DMS153 treated with DMSO at 0.1 percent for 48 hours (cell line): ENCODE results near the gene LCAT.
"Not testable (repeated sequence)": the region's sequence is repeated elsewhere in the genome, so short reads cannot be mapped to it uniquely, and the experiment has no call there.

Experiments
- DNase-seq: peaks from one replicate; lab custom pipeline; 2025; ENCODE audit not compliant: unreplicated experiment; lab: John Stamatoyannopoulos, UW

Gene LCAT

GRCh38 chr16:67948015-67948414 lies 4.1 kb upstream of the LCAT start:
- DNase-seq = no peak

- DNase-seq = no peak
These were observed 3.1 kb upstream of the LCAT start for GRCh38 chr16:67946966-67947558.

- DNase-seq = no peak
These were observed 2.2 kb upstream of the LCAT start for GRCh38 chr16:67946128-67946569.

DNA sequence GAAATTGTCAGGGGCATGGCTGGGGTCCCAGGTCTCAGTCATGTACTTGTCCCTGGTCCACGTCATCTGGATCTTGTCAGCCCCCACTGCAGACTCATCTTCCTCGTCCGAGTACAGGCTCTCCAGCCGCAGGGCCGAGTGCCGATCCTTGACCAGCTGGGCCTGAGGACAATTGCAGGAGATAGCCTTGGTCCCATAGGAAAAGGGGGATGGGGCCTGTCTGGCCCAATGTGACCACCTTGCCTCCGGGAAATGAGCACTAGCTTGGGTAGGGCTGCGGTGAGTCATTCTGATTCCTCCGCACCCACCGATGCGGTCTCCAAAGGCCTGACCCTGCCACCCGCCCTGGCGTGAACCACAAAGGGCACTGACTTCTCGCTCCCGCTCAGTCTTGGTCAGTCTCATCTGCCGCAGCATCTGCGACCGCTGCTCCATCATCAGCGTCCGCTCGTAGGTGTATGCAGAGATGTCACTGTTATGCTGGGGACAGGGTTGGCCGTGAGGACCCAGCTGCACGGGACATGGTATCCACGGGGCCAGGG lies 1.5 kb upstream of the LCAT start:
- no peak for DNase-seq

DNA sequence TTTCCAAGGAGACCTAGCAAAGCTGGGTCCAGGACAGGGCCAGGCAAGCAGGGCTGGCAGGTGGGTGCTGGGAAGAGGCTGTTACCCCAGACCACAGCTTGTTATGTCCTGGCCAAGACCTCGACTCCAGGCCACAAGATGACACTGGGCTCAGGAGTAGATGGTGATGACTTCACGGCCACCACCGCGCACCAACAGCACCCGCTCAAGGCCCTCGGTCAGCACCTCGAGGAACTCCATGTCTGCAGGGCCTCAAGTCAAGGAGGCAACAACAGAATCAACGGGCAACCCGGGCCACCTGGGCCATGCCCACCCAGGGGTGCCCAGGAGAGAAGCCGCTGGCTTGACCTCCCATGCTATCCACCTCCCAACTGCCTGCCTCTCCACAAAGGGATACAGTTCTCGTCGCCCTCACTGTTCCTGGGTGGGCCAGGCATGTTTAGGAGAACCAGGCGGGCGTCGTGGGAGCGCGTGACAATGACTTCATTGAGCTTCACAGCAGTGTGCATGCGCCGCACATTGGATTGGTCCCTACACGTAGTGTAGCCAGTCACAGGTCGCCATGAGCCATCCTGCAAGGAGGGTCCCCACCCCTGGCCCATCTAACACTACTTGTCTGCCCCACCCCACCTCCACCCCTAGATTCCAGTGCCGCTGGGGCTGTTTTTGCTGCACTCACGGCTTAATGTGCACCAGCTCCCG lies 921 bp upstream of the LCAT start:
- DNase-seq = no peak

DNA sequence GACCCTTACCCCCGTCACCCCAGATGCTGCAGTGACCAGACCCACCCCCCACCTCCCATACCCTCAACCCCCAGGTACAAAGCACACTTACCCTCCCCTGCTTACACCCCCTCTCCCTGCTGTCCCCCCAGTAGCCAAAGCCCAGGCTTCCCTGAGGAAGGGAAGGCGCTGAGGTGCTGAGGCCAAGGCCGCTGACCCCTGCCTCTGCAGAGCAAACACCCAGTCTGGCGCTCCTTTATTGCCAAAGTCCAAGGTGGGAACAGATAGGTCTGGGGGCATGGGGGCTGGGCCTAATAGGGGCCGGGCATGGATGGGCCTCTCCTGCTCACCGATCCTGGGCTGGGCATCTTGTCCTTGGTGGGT lies 683 bp downstream of the LCAT start:
- no peak for DNase-seq

DNA sequence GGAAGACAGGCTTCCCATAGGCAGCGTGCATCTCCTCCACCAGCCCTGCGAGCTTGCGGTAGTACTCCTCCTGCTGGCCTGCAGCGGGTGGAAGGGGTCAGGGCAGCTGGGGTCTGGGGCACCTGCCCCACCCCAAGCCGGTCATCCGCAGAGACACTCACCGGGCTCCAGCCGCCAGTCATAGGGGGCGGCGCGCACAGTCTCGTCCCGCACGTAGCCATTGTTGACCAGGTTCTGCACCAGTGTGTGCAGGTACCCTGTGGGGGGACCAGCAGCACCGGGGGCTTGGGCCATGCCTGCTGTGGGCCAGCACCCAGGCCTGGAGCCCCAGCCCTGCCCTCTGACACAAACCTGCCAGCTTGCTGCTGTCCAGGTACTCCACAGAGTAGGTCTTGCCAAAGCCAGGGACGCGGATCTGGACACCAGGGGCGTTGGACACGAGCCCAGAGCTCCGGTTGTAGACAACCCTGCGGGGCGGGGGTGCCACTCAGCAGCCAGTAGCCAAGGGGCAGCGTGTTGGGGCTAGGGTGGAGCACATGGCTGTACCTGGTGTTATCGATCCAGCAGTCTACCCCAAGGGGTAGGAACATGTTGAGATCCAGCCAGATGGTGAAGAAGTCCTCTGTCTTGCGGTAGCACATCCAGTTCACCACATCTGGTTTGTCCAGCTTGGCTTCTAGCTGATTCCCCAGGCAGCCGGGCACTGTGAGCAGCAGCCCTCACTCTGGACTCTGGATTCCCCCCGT lies 1.2 kb downstream of the LCAT start:
- no peak for DNase-seq

GRCh38 chr16:67942200-67942509 lies 1.8 kb downstream of the LCAT start:
- DNase-seq = no peak

DNA sequence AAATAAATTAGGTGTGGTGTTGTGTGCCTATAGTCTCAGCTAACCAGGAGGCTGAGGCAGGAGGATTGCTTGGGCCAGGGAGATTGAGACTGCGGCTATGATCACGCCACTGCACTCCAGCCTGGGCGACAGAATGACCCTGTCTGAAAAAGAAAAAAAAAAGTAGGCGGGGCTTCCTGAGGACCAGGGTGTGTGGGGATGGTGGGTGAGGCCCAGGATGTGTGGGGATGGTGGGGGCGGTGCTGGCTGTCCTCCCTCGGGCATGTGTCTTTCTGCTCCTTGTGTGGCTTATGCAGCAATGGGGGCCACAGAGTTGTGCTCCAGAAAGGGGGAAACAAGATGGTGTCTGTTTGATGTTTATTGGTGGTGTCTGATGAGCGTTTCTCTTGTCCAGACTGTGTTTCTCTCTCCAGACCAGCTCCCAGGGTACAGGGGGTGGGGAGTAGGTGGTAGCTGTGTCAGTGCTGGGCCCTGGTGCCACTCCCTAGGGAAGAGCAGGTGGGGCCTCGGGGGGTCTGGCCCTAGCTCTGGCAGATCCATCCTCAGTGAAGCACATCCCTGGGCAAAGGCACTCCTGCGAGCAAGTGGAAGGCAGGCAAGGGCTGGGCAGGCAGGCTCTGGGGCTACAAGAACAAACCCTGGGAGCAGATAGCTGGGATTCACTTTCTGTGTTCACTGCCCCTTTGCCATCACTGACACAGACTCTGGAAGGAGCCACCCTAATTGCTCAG lies 2.3 kb downstream of the LCAT start:
- no peak for DNase-seq

DNA sequence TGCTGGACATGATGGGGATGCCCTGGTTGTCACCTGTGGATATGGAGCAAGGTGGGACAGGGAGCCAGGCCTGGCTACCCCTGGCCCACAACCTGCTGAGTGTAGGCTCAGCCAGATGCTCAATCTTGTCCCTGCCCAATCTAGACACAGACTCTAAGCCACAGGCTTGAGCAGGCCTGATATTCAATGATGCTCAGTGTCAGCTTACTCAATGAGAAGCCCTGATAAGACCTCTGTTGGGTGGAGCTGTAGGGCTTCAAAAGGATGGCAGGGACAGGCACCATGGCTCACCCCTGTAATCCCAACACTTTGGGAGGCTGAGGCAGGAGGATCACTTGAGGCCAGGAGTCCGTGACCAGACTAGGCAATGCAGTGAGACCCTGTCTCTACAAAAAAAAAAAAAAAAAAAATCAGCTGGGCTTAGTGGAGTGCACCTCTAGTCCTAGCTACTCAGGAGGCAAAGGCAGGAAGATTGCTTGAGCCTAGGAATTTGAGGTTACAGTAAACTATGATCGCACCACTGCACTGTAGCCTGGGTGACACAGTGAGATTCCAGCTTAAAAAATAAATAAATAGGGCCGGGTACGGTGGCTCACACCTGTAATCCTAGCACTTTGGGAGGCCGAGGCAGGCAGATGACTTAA lies 3.4 kb downstream of the LCAT start:
- no peak for DNase-seq

DNA sequence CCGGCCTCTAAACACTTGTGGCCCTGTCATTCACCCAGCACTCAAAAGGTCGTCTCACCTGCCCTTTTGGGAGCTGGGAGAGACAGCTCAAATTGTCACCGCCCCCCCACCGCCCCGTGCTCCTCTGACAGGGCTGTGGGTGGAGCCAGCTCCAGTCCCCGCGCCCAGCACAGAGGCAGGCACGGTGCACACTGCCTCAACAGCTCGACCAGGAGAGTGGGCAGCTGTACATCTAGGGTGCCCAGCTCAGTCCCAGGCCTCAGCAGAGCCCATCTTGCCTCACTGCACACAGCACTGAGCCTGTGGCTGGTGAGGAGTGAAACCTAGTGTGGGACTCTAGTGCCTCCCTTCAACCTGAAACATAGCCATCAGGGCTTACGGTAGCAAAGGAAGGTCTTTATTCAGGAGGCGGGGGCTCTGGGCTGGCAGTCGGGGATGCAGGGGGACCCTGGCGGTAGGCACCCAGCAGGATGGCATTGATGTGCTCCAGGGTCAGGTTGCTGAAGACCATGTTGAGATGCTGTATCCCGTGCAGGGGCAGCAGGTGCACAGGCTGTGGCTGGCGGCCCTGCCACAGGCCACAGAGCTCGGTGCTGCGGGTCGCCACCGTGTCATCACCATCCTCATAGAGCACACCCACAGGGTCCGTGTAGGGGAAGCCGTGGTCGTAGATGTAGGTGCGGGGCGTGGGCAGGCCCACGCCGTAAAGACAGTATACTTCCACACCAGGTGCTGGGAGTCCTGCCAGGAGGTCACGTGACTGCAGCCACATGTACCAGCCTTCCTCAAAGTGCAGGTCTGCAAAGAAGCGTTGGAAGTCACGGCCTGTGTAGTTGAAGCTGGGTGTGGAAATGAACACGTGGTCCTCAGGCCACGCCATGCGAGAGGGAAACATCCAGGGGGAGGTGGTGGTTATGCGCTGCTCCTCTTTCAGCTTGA lies 4.1 kb downstream of the LCAT start:
- peak; percentile 33 for DNase-seq

- not testable (repeated sequence) for DNase-seq
These were observed 6.2 kb downstream of the LCAT start for GRCh38 chr16:67937713-67938112.

GRCh38 chr16:67936880-67937605 lies 6.9 kb downstream of the LCAT start:
- peak; percentile 53 for DNase-seq

DNA sequence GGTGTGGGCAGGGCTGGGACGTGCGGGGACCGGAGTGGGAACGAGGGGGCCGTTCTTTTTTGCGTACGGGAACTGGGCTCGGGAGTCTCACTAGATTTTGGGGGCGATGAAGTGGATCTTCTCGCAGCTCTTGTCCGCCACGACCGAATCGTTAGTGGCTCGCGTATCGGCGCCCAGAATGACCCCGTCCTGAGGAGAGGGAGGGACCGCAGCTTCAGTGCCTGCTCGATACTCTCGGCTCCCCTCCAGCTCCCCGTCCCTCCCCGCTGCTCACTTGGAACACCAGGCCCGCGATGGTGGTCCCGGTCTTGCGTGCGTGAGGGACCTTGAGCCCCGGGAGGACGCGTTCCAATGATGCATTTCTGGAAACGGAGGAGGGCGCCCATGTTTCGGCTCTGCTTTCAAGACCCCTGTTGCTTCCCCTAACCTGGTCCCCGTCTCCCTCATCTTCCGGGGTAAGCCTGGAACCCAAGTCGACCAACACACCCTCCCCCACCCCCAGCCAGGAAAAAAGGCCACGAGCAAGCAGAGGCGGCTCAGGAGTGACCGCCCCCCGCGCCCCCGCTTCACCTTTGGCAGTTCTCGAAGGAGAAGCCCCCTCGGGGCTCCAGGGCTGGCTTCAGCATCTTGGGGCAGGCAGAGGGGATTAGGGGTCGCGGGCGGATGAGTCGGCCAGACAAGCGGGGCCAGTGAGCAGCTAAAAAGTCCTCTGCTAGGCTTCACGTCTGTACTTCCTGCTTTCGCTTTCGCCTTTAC lies 7.6 kb downstream of the LCAT start, which contains the start of gene PSMB10:
Gene PSMB10, minus strand, starts transcription at position 727 of the 756 bp plus-strand sequence. Its CDS starts 101 bp downstream, at position 626.
- DNase-seq = no peak

GRCh38 chr16:67935402-67936123 lies 8.4 kb downstream of the LCAT start:
- DNase-seq = peak; percentile 96

DNA sequence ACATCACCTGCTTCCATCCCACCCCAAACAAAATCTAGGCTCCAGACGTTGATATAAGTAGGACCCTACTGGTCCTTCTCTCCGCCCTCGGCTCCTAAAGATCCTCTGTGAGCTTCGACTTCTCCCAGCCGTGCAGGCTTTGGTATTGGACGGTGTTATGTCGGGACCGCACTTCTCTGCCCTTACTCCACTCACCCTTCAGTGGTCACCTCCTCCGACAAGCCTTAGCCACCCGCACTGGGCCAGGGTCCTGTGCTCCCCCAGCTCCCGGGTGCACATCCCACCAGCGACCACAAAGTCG lies 8.9 kb downstream of the LCAT start:
- no peak for DNase-seq

DNA sequence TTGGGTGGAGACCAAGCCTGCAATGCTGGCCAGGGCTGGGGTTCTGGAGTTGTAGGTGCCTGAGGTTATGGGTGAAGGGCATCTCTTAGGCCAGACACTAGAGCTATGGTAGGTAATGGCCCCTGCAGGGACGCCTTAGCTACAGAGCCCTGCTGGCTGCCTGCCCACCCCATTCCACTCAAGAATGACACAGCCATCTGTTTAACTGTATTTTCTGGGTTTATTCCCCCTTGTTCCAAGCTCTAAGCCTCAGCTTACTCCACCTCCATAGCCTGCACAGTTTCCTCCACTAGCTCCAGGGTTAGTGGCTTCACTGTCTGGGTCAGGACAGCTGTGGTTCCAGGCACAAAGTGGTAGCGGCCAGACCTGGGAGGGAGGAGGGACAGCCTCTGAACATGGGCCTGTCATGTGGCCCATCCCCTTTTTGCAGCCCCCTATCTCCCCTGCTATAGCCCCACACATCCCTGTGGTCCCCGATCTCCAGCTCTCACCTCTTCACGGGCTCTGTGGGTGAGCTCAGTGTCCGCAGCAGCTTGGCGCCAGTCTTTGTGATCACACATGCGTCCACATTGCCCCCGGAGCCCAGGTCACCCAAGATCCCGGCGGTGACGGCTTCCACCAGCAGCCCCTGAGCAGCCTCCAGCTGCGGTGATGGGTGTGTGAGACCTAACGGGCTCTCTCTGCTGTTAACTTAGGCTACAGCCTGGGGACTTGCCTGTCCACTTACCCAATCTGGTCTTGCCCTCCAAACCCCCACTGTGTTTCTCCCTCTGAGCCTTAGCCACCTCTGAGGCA lies 9.4 kb downstream of the LCAT start:
- DNase-seq = no peak
